NCI-H1694 (cell line): Measurements from ENCODE around the gene FOXP1.

Experiments
- DNase-seq: peaks from one replicate; lab custom pipeline; 2025; lab: John Stamatoyannopoulos, UW

The FOXP1 gene

DNA sequence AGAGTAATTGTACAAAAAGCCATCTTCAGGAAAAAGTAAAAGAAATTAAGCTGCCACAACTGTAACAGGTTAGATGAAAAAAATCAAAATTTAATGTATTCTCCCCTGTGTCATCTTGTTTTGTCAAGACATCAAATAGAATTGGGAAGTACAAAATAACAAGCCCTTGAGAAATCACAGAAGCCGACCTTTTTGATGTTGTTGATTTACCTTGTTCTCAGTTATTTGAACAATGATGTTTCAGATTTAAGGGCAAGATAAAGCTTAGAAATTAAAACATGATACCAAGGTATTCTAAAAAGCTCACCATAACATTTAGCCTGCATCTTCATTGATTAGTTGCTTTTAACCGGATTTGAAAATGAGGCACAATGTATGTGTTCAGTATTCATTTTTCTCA is 523.0 kb downstream of the FOXP1 start:
- DNase-seq = no peak

DNA sequence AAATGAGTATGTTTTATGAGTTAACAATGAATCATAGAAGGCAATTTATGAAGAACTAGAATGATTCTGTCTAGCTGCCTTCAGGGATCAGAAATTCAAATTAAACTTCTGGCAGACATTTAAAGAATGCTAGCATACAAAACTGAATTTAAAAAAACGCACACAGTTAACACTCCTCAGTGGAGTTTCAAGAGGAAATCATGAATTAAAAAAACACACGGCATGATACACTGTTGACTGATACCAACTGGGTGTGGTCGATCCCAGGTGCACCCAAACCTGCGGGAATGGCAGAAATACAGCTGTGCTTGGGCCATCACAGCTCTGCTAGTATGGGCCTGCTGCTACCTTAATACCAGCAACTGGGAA is 526.0 kb downstream of the FOXP1 start:
- no peak for DNase-seq

DNA sequence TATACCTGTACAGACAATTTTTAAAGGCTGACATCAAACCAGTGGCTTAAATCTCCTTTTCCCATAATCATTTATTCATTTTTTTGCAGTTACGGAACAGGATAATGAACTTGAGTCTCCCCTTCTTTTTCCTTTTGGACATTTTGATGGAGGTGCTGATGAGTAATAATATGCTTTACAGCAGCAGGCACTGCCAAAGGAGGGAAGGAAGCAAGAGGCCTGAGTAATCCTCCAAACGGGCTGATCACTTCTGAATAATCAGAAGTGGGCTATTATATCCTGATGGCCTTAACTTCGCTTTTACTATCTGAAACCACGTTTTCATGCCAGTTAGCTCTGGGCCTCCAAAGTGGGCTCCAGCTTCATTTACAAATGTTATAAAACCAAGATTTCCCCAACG is 527.2 kb downstream of the FOXP1 start:
- no peak for DNase-seq

DNA sequence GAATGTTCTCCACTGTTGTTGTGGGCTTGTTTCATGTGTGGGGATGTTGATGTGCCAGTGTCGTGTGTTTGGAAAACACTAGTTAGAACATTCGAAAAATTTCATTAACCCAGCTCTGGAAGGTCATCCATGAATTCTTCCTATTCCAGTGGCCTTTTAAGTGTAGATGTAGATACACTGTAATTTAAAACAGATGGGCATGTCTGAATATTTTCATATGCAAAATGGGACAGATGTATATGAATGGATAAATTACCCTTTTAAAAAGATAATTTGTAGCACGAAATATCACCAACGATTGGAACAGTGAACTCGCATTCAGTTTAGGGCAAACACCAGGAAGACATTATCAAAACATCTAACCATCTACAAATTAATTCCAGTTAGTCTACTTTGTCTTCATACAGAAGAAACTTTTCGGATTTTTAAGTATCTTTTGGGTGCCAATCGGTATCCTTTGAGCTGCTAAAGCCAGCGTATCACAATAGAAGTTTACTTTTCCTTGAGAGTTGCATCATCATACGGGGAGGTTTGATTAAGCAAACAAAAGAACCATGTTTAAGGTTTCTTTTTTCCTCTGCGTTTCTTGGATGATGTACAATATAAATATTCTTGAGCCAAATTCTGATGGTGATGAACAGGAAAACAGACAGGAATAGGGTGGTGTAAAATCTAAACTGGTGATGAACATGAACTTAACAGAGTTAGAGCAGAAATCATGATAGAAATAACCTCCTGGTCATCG is 528.1 kb downstream of the FOXP1 start:
- no peak for DNase-seq

DNA sequence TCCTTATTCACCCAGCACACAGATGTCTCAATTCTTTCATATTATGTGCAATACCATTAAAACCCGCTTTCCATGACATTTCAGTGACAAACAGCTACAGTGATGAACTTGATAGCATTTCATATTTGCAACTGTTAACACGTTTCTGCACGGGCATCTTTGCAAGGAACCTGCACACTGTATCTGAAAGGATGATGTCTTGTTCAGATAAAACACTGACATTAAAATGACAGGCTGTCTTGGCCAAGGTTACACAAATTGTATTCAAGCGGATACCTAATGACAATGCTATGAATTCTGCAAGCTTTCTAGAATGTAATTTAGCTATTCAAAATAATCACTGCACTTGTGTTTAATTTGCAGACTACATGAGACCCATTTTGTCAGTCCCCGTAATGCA is 529.2 kb downstream of the FOXP1 start:
- no peak for DNase-seq

DNA sequence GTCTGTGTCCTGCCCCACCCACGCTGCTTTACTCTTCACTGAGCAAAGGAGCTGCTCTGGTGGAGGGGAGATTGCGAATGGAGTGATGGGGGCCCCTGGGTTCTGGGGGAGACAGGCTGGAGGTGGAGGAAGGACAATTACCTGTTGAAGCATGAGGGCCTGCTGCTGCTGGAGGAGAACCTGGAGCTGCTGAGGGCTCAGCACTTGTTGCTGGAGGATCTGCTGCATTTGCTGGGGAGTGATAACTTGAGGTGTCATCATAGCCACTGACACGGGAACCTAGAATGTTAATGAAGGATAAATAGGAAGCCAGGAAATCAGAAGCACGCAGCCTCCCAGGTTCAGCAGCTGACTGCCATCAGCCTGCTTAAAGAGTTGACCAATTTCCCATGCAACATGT is 530.0 kb downstream of the FOXP1 start:
- DNase-seq = no peak

DNA sequence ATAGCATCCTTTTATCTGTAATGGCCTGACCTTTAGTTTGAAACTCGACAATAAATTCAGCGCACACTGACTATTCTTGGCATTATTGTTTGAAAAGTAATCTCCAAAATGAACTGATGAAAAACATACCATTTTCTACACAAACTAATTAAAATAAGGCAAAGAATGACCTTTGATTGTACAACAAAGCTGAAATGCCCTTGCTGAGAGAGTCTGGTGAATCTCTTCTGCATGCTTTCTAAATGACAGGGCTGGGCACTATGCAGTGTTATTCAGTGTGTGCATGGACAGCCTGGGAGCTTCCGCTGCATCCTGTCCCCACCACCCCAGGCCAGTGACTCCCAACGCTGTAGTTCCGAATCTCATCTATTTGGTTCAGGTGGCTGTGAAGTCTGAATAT is 530.8 kb downstream of the FOXP1 start:
- no peak for DNase-seq

DNA sequence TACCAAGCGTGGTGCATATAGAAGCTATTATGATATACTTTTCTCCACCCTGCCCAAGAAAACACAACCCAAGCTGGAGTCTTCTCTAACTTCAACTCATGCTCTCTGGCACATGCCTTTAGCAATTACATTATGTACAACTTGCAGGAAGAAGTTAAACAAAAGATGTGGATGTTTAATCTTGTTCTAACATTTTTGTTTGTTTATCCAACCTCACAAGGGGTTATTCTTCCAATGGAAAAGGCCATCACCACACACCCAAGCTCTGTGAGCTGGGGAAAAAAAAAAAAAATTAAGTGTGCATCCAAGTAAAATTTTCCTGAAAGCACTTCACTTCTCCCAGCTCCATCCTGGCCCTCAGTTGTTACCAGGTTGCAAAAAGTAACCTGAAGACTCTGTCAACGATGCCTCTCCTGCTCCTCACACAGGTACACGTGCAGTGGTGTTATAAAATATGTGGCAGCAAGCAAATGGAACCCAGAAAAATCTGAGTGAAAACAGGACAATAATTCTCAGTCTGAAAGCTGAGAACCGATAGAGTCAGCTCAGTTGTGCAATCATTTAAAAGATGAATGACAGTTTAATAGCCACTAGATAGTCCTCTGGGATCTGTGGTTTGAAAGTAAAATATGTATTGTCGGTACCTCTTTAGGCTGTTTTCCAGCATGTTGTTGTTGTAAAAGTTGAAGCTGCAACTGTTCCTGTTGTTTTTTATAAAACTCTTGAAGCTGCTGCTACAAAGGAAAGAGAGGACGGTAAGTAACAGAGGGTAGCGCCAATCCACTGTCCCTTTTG is 531.4 kb downstream of the FOXP1 start:
- DNase-seq = no peak

DNA sequence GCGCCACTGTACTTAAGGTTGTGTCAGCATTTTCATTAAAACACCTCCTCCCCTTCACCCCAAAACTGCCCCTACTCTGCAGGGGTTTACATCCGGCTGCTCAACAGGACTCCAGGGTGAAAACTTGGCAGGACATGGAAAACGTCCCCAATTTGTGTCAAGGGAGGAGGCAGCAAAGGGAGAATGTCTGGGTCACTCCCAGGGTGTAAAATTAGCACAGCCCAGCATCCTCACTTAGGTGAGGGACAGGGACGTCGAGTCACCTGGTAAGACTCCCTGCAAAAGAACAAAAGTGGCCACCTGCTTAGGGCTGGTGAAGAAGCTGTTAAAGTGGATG is 532.3 kb downstream of the FOXP1 start:
- no peak for DNase-seq

DNA sequence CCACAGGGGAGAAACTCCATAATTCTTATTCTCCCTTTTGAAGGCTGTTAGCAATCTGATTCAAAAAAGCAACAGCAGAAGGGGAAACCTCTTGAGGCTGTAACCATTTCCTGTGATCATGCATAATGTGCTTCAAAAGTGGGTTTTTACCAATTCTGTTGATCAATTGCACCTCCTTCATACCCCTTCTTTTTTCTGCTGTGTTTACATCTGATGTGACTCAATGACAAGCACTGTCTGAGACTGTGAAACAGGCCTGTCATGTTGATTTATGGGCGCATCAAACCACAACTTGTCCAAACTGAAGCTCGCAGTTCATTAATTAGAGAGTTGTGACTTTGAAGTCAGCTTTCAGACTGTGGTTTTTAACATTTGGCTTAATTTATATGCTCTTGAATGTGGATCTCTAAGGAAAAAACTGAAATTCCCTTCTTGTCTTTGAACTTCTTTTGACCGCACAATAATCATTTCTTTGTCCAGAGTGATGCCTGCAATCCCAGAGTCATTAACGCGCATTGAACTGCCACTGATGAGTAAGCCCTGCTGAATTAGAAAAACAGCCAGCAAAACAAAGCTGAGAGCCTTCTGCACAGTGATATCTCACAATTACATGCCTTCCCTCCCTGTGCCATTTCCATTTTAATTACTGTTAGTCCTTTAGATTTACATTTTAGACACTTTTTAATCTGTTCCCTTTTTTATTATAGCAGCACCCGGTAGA is 532.8 kb downstream of the FOXP1 start:
- DNase-seq = no peak

DNA sequence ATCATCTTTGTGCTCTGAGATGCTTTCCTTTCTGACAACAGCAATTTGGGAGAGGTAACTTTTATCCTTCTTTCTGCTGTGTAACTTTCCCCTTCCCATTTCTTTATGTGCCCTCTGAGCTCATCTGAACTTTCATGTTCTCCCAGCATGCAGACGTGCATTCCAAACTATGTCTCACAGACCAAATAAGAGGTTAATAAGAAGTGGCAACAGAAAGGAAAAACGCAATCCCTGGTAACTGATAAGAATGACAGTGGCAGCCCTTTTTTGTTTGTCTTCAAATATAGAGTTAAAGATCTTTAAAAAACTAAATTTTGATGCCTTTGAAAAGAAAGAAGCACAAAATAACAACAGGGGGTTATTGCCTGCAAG is 533.4 kb downstream of the FOXP1 start:
- DNase-seq = no peak

DNA sequence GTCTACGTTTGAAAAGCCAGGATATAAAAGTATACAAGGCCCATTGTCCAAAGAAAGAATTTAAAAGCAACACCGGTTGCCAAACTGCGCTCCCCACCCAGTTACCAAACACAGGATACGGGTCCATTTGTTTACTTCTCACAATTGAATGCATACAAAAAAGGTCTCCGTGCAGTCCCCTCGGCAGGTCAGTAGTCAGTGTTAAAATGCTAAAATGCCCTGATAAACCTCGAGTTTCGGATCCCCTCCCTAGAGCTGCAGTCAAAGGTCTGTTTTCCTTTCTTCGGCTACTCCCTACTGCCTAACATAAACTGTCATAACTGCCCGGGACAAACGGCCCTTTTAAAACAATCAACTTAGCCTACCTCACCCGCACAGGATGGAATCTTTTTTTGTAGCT is 534.6 kb downstream of the FOXP1 start:
- no peak for DNase-seq

DNA sequence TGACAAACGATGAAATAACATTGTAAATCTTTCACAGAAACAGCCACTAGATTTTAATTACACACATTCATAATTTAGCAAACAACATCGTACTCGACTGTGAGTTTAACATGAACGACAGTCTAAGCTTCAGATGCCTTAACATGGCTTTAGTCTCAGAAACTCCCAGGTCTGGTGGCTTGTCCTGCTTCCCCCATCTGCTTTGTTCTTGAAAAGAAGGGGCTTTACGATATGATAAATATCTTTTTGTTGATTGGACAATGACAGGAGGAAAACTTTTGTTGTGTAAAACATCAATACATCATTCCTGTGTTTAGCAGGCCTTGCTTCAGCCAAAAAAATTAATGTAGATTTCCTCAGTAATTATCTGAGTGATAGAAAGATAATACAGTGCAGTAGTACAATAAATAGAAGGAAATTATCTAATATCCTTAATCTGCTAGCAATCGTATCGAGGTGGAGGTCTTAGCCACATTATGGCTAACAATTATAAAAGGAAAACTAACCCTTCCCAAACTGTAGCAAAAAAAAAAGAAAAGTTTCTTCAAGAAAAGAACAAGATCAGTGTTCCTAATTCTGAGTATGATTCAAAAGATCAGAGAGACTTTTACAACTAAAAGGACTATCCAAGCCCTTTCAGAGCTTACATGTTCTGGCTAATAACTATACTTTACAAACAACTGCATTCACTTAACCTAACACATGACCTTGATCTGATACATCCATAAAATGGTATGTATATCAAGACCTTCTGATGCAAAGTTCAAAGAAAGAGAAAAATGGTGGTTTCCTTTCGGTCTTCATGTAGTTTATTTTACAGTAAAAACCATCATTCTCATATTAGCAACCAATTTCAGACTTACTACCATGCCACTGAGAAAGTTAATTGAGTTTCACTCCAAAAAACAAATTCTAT is 535.7 kb downstream of the FOXP1 start:
- no peak for DNase-seq

DNA sequence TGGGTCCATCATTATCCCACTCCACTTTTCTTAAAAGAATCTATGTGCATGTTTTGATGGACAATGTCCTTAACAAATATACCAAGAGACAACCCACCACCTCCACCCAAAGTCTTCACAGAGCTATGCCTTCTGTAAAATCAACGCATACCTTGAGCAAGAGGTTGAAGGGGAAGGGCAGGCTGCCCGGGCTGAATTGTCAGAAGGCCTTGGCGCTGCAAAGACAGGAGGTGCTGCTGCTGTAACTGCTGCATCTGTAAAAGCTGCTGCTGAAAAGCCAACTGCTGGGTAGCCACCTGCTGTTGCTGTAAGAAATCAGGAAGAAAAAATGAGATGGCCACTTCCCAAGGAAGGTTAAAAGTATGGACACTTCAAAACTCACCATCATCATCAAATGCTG is 536.7 kb downstream of the FOXP1 start:
- DNase-seq = no peak

DNA sequence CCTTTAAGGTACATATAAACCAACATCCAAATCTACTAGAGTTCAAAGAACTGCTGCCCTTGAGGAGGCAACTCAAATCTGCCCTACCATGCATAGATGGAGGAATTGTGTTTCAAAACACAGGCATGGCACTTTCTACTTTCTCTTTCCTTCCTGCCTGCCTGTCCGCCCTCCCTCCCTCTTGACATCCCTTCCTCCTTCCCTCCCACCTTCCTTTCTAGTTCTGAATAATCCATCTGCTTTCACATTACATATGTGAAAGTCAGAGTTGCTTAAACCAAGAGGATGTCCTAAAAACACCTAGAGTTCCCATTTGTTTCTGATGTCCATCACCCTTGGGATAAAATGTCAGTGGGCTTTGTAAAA is 537.6 kb downstream of the FOXP1 start:
- no peak for DNase-seq

DNA sequence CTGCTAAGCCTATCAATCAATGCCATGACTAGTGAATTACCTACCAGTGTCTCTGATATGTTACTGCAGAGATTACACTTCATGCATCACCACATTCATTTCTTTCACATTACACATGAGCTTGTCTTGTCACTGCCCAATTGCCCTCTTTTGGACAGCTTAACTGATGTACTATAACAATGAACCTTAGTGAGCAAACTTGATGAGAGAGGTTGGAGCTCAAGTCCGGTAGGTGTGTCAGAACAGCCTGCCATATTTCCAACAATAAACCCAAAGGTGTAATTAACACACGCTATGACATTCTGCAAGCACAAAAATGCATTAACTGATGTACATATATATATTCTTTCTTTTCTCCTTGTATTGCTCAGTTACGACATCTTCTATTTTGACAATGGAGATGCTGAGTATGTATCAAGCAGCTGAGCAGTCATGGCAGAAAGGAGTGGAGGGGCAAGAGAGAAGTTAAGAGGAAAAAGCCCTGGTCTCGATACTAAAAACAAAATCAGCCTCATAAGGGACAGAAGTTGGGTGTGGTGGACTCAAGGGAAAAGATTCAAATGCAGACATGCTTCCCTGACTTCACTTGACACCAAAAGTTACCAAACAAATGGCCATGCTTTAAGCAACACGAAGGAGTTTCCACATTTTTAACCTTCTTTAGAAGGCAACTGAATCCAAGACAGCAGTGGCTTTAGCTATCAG is 538.2 kb downstream of the FOXP1 start:
- DNase-seq = no peak

DNA sequence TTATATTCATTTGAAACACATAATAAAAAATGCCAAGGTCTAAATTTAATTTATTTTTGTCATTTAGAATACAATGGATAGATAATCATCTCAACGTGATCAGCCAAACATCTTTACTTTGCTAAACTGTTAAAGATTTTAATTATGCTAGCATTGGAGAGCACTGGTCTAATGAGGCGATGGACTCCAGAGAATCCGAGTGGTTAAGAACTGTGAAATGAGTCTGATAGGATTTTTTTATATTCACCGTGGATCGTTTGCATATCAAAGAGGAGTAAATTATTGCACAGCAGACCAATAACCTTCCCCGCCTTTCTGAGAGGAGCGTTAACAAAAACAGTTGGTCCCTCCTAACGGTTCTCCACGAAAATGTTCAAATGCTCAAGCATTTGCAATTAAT is 540.8 kb downstream of the FOXP1 start:
- no peak for DNase-seq

DNA sequence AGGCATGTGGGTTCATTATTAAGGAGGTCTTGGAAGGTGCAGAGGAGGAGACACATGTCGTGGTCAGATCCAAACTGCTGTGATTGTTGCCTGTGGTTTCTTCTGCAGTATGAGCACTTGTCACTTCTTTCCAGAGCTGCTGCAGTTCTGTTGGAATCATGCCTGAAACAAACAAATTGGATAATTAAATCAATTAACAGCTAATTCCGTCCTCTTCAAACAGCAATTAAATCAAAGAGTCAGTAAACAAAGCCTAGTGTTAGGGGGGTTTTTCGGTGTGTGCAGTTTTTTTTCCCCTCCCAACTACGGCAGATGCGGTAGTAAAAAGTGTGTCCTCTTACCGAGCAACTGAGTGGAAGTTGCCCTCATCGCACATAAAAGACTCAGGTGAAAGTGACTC is 542.2 kb downstream of the FOXP1 start:
- no peak for DNase-seq

DNA sequence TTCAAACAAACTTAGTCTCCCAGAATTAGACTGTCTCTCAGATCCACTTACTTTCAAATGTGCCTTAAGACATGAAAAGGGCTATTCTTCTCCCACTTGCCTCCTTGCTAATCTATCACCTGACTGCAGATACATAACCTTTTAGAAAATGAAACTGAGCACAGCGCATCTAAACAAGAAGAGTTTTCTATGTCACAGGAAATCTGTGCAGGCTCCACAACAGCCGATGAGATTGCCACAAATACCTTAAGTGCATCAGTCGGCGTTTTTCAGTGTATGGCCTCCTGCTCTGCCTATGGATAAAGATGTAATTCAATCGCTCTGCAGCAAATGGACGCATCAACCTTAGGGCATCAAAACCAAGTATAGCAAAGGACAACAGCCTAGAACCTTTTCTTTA is 544.2 kb downstream of the FOXP1 start:
- no peak for DNase-seq

DNA sequence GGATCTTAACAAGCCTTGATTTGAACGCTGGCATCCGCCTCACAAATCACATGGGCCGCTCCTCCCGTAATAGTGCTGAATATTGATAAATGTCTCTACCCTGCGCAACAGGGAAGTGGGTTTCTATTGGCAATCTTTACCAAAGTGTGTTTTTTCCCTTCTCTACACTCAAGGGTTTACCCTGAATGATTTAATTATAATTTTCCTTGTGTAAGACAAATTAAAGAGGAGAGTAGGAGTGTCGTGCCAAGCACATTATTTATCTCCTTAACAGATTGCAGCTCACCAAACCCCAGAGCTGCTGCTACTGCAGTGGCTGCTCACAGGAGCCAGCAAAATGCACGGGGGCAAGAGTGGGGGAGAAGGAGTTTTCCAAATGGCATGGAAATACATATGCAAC is 545.8 kb downstream of the FOXP1 start:
- DNase-seq = no peak

DNA sequence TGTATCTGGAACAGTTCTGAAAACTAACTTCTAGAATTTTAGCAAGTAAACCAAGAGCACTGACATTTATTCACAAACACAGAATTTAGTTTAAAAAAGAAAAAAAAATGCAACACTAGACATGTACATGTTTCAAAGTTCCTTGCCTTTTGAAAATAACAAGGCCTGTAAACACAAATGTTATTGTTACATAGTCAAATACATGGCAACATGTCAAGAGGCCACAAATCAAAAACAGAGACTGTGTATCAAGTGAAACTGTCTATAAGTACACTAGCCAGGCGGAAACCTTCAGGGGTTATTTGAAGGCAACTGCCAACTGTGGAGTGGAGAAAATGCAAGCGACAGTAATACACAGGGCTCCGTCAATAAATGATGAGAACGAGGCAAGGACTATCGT is 547.6 kb downstream of the FOXP1 start:
- DNase-seq = no peak

DNA sequence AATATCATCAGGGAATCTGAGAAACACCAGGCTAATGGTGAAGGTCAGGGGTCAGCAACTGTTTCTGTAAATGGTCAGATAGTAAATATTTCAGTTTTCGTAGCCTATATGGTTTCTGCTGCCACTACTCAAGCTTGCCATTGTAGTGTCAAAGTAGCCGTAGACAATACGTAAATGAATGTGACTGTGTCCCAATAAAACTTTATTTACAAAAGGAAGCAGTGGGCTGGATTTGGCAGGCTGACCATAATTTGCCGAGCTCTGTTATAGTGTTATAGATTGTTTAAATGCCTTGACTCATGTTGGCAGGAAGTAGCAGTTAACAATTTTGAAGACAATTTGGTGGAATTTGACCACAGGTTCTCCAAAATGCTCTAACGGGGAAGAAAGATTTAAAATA is 548.2 kb downstream of the FOXP1 start:
- no peak for DNase-seq
